ENCODE measurements around the gene RAB3GAP1.

GRCh38 chr2:135157856-135158255, 105.8 kb downstream of the RAB3GAP1 start:
- TF ChIP-seq CTCF (IDR thresholded peaks at IDR 0.05): no peak
- TF ChIP-seq POLR2A (IDR thresholded peaks at IDR 0.05): no peak

Measured in testis (tissue), 2 donors.